ENCODE measurements around the gene FAF1.

Gene FAF1

DNA sequence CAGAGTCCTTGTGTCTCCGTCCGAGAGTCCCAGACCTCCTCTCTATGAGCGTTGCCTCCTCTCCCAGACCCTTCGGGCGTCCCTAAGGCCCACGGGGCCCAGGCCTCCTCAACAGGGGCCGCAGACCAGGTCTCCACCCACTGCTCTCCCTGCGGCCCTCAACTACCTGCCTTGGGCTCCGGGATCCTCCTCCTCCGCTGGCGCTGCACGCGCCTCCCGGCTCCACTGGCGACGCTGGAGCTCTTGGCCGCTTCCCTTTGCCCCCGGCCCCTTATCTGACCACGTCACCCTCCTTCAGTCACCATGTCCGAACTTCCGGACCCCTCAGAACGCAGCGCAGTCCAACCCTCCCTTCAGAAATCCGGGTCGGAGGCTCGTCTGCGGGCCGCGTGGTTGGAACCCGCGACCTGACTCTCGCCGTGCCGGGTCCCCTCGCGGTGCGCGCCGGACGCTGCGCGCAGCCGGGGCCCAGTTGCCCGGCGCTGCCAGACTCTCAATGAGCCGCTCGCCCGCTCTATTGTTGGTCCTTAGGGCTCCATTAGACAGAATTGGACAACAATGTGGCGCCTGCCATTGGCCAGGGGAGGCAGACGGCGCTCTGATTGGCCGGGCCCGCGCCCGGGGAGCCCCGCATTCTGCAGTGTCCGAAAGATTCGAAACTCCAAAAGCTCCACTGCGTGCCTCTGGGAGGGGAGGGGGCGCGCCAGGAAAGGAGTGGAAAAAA, 537.0 kb downstream of the FAF1 start, which contains the start of gene DMRTA2:
Gene DMRTA2, minus strand, starts transcription at position 498 of the 724 bp plus-strand sequence. CDS start 1,907 bp downstream, outside the sequence.
- no peak within 1 kb of the TSS for H3K14ac ChIP-seq (ENCODE audit: low read length)
- no peak within 1 kb of the TSS for H4K12ac ChIP-seq (ENCODE audit: low read depth, low read length)
- H3K36me3 ChIP-seq (ENCODE audit: control insufficient read depth in 1 of 2, insufficient read depth in 2 of 2, low read length in 2 of 2), result no peaks in the 10 kb centered on the region
- H3K4me3 ChIP-seq (ENCODE audit: low read depth, low read length), result no peak within 1 kb of the TSS
- H3K4me2 ChIP-seq (ENCODE audit: low read length), result peak within 1 kb of the TSS; percentile 71
- H4K91ac ChIP-seq (ENCODE audit: low read depth, low read length), result no peak within 1 kb of the TSS
- H3K79me1 ChIP-seq (ENCODE audit: low read length), result no peaks in the 10 kb centered on the region
- no peak within 1 kb of the TSS for H2AK5ac ChIP-seq (ENCODE audit: low read length)
- no peak within 1 kb of the TSS for H3K9ac ChIP-seq (ENCODE audit: low read length)
- no peak within 1 kb of the TSS for H3K4ac ChIP-seq (ENCODE audit: low read depth, low read length)
- peaks cover 17 to 23% of the 10 kb centered on the region in 2 experiments for H3K4me1 ChIP-seq (ENCODE audit: control insufficient read depth in 1 of 2, insufficient read depth in 2 of 2, low read length in 2 of 2)
- no peak within 1 kb of the TSS for H3K27ac ChIP-seq (ENCODE audit: low read depth, low read length)
- DNase-seq, result peak in 1 of 2 donors; percentile 13
- peaks cover 99% of the 10 kb centered on the region for H3K27me3 ChIP-seq (ENCODE audit: insufficient read depth, low read length)
- no peak within 1 kb of the TSS for H2BK120ac ChIP-seq (ENCODE audit: insufficient read depth, low read length, poor library complexity)
- H2BK12ac ChIP-seq (ENCODE audit: low read length), result no peak within 1 kb of the TSS
- H3K23ac ChIP-seq (ENCODE audit: low read length), result no peak within 1 kb of the TSS
- WGBS (ENCODE audit: extremely low coverage, insufficient coverage, insufficient read length), result no CpG with 5 or more reads among the region's 61 CpGs
- H3K79me2 ChIP-seq (ENCODE audit: control insufficient read depth, insufficient read depth, low read length, poor library complexity), result no peaks in the 10 kb centered on the region
- no peak within 1 kb of the TSS for H2BK5ac ChIP-seq (ENCODE audit: low read depth, low read length, poor library complexity)
- peaks cover 21% of the 10 kb centered on the region for H3K9me3 ChIP-seq (ENCODE audit: insufficient read depth, low read depth, low read length)
- no peak within 1 kb of the TSS for H3K18ac ChIP-seq (ENCODE audit: low read length)
- H4K8ac ChIP-seq (ENCODE audit: low read depth, low read length), result no peak within 1 kb of the TSS
- peak within 1 kb of the TSS; percentile 15 for H2AFZ ChIP-seq (ENCODE audit: insufficient read depth, low read length, poor library complexity)

DNA sequence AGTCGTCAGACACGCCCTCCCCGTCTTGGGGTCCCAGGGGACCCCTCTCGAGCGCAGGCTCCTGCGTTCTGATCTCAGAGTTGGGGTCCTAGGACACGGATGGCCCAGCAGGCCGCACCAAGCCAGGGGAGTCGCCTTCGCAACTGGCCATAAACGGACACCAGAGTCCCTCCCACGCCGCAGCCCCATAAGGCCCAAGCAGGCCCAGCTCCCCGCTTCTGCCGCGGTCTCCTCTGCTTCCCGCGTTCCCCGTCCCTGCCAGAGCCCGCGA, 537.5 kb downstream of the FAF1 start:
- no peak overlapping the region for H2AFZ ChIP-seq (ENCODE audit: insufficient read depth, low read length, poor library complexity)
- no peak overlapping the region for H3K4ac ChIP-seq (ENCODE audit: low read depth, low read length)
- no peak overlapping the region for H3K18ac ChIP-seq (ENCODE audit: low read length)
- H3K9ac ChIP-seq (ENCODE audit: low read length), result no peak overlapping the region
- peaks cover 17 to 23% of the 10 kb centered on the region in 2 experiments for H3K4me1 ChIP-seq (ENCODE audit: control insufficient read depth in 1 of 2, insufficient read depth in 2 of 2, low read length in 2 of 2)
- no peak overlapping the region for H4K91ac ChIP-seq (ENCODE audit: low read depth, low read length)
- peaks cover 21% of the 10 kb centered on the region for H3K9me3 ChIP-seq (ENCODE audit: insufficient read depth, low read depth, low read length)
- H2AK5ac ChIP-seq (ENCODE audit: low read length), result no peak overlapping the region
- no peak overlapping the region for H2BK5ac ChIP-seq (ENCODE audit: low read depth, low read length, poor library complexity)
- H3K23ac ChIP-seq (ENCODE audit: low read length), result no peak overlapping the region
- DNase-seq, result no peak
- H3K79me2 ChIP-seq (ENCODE audit: control insufficient read depth, insufficient read depth, low read length, poor library complexity), result no peaks in the 10 kb centered on the region
- H3K4me3 ChIP-seq (ENCODE audit: low read depth, low read length), result no peak overlapping the region
- no peaks in the 10 kb centered on the region for H3K79me1 ChIP-seq (ENCODE audit: low read length)
- H2BK120ac ChIP-seq (ENCODE audit: insufficient read depth, low read length, poor library complexity), result no peak overlapping the region
- peak overlapping the region; percentile 71 for H3K4me2 ChIP-seq (ENCODE audit: low read length)
- H2BK12ac ChIP-seq (ENCODE audit: low read length), result no peak overlapping the region
- H4K12ac ChIP-seq (ENCODE audit: low read depth, low read length), result no peak overlapping the region
- H3K14ac ChIP-seq (ENCODE audit: low read length), result no peak overlapping the region
- H3K36me3 ChIP-seq (ENCODE audit: control insufficient read depth in 1 of 2, insufficient read depth in 2 of 2, low read length in 2 of 2), result no peaks in the 10 kb centered on the region
- H4K8ac ChIP-seq (ENCODE audit: low read depth, low read length), result no peak overlapping the region
- H3K27me3 ChIP-seq (ENCODE audit: insufficient read depth, low read length), result peaks cover 96% of the 10 kb centered on the region
- WGBS (ENCODE audit: extremely low coverage, insufficient coverage, insufficient read length), result no CpG with 5 or more reads among the region's 21 CpGs
- no peak overlapping the region for H3K27ac ChIP-seq (ENCODE audit: low read depth, low read length)

DNA sequence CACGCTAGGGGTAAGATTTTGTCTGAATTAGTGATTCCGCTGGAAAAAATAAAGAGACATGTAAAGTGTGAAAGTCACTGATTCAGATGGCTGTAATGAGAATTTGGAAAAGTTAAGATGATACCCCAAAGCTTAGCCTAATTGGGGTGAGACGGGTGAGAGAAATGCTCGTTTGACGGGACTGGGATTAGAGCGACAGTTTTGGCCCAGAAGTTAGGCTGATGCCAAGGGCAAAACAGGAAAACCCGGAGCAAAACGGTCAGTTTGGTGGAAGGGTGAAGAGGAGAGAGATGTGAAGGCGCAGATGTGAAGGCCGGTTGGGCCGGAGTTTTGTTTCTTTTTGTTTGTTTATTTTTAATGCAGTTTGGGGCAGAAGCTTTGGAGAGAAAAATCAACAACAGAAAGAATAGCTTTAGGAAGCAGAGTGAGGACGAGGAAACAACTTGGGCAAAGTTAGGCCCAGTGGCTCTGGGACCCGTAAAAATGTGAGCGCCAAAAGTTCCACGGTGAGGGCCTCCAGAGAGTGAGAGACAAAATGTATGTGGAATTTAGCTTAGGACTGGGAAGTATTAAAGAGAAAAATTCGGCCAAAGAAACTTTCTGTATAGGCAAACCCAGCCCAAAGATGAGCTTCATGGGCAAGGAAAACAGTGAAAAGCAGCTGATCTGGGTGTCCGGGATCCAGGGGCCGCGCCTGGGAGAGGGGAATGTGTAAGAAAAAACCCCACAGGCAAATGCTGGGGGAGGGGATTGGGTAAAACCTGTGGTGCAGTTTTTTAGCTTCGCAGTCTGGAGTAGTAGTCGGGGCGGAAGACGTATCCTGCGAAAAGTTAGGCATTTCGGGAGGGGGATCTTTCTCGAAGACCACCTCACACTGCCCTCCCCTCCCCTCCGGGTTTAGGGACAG, 538.0 kb downstream of the FAF1 start:
- no peak for DNase-seq
- Histone ChIP-seq H3K79me1 (ENCODE audit: low read length) (no peaks in the 10 kb centered on the region), H2BK12ac (ENCODE audit: low read length) (no peak overlapping the region), H2BK120ac (ENCODE audit: insufficient read depth, low read length, poor library complexity) (no peak overlapping the region), H2AFZ (ENCODE audit: insufficient read depth, low read length, poor library complexity) (no peak overlapping the region), H3K14ac (ENCODE audit: low read length) (no peak overlapping the region), H3K36me3 (ENCODE audit: control insufficient read depth in 1 of 2, insufficient read depth in 2 of 2, low read length in 2 of 2) (no peaks in the 10 kb centered on the region), H3K79me2 (ENCODE audit: control insufficient read depth, insufficient read depth, low read length, poor library complexity) (no peaks in the 10 kb centered on the region), H2BK5ac (ENCODE audit: low read depth, low read length, poor library complexity) (no peak overlapping the region), H3K18ac (ENCODE audit: low read length) (no peak overlapping the region), H3K27me3 (ENCODE audit: insufficient read depth, low read length) (peaks cover 96% of the 10 kb centered on the region), H4K8ac (ENCODE audit: low read depth, low read length) (no peak overlapping the region), H4K12ac (ENCODE audit: low read depth, low read length) (no peak overlapping the region), H4K91ac (ENCODE audit: low read depth, low read length) (no peak overlapping the region), H3K9me3 (ENCODE audit: insufficient read depth, low read depth, low read length) (peaks cover 21% of the 10 kb centered on the region), H3K4me2 (ENCODE audit: low read length) (peak overlapping the region; percentile 71), H3K4me3 (ENCODE audit: low read depth, low read length) (no peak overlapping the region), H2AK5ac (ENCODE audit: low read length) (no peak overlapping the region), H3K23ac (ENCODE audit: low read length) (no peak overlapping the region), H3K4ac (ENCODE audit: low read depth, low read length) (no peak overlapping the region), H3K4me1 (ENCODE audit: control insufficient read depth in 1 of 2, insufficient read depth in 2 of 2, low read length in 2 of 2) (peaks cover 17 to 25% of the 10 kb centered on the region in 2 experiments), H3K9ac (ENCODE audit: low read length) (no peak overlapping the region), H3K27ac (ENCODE audit: low read depth, low read length) (no peak overlapping the region)
- no CpG with 5 or more reads among the region's 27 CpGs for WGBS (ENCODE audit: extremely low coverage, insufficient coverage, insufficient read length)

DNA sequence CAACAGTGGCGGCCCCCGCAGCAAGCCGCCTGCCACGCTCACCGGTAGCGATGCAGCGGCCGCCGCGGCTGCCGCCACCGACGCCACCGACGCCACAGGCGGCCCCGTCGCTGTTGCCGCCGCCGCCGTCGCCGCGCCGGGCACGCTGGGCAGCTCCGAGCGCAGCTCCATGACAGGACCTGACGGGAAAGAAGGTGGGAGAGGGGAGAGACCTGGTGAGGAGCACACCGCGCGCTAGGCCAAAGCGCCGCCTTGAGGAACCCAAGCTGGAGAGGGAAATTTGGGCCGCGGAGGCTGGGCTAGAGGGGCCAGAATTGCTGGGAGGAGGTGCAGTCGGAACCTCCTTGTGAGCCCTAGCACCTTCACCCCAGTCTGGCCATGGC, 538.7 kb downstream of the FAF1 start:
- Histone ChIP-seq H2BK5ac (ENCODE audit: low read depth, low read length, poor library complexity) (no peak overlapping the region), H3K27me3 (ENCODE audit: insufficient read depth, low read length) (peaks cover 96% of the 10 kb centered on the region), H3K23ac (ENCODE audit: low read length) (no peak overlapping the region), H3K14ac (ENCODE audit: low read length) (no peak overlapping the region), H3K18ac (ENCODE audit: low read length) (no peak overlapping the region), H3K4me2 (ENCODE audit: low read length) (peak overlapping the region; percentile 60), H3K4ac (ENCODE audit: low read depth, low read length) (no peak overlapping the region), H3K4me3 (ENCODE audit: low read depth, low read length) (peak overlapping the region; percentile 58), H3K27ac (ENCODE audit: low read depth, low read length) (no peak overlapping the region), H3K79me1 (ENCODE audit: low read length) (no peaks in the 10 kb centered on the region), H3K79me2 (ENCODE audit: control insufficient read depth, insufficient read depth, low read length, poor library complexity) (no peaks in the 10 kb centered on the region), H2AK5ac (ENCODE audit: low read length) (no peak overlapping the region), H2BK12ac (ENCODE audit: low read length) (no peak overlapping the region), H3K4me1 (ENCODE audit: control insufficient read depth in 1 of 2, insufficient read depth in 2 of 2, low read length in 2 of 2) (peaks cover 17 to 25% of the 10 kb centered on the region in 2 experiments), H4K12ac (ENCODE audit: low read depth, low read length) (no peak overlapping the region), H3K36me3 (ENCODE audit: control insufficient read depth in 1 of 2, insufficient read depth in 2 of 2, low read length in 2 of 2) (no peaks in the 10 kb centered on the region), H2AFZ (ENCODE audit: insufficient read depth, low read length, poor library complexity) (no peak overlapping the region), H4K91ac (ENCODE audit: low read depth, low read length) (no peak overlapping the region), H4K8ac (ENCODE audit: low read depth, low read length) (no peak overlapping the region), H2BK120ac (ENCODE audit: insufficient read depth, low read length, poor library complexity) (no peak overlapping the region), H3K9ac (ENCODE audit: low read length) (no peak overlapping the region), H3K9me3 (ENCODE audit: insufficient read depth, low read depth, low read length) (peaks cover 25% of the 10 kb centered on the region)
- no peak for DNase-seq
- WGBS (ENCODE audit: extremely low coverage, insufficient coverage, insufficient read length), result no CpG with 5 or more reads among the region's 38 CpGs
